Osteocyte (in vitro differentiated cells): Measurements from ENCODE around the gene SVOP. TPM values are rescaled to one million over a fixed set of nuclear protein-coding genes. Genes with fewer than 3 reads are reported as not detected.
"Not testable (repeated sequence)": the region's sequence is repeated elsewhere in the genome, so short reads cannot be mapped to it uniquely, and the experiment has no call there.

ENCODE experiments used
- DNase-seq: peaks from one replicate; pipeline ENCODE4 v3.0.0; 2021; ENCODE audit warnings: mixed read lengths; ENCODE audit not compliant: unreplicated experiment; ENCODE audit errors: extremely low spot score
- H3K27ac Mint-ChIP-seq: one replicate; pipeline ENCODE4 v1.8.0; 2021; ENCODE audit warnings: mild to moderate bottlenecking, mixed read lengths; ENCODE audit not compliant: unreplicated experiment
- H3K27me3 Mint-ChIP-seq: one replicate; pipeline ENCODE4 v1.8.0; 2021; ENCODE audit warnings: mixed read lengths; ENCODE audit not compliant: unreplicated experiment
- H3K36me3 Mint-ChIP-seq: one replicate; pipeline ENCODE4 v1.8.0; 2021; ENCODE audit warnings: mixed read lengths; ENCODE audit not compliant: unreplicated experiment
- H3K4me1 Mint-ChIP-seq: one replicate; pipeline ENCODE4 v1.8.0; 2021; ENCODE audit warnings: mixed read lengths; ENCODE audit not compliant: unreplicated experiment
- H3K4me3 Mint-ChIP-seq: one replicate; pipeline ENCODE4 v1.8.0; 2021; ENCODE audit warnings: mild to moderate bottlenecking, moderate library complexity, mixed read lengths; ENCODE audit not compliant: unreplicated experiment
- H3K9me3 Mint-ChIP-seq: one replicate; pipeline ENCODE4 v1.8.0; 2021; ENCODE audit warnings: mixed read lengths; ENCODE audit not compliant: unreplicated experiment
- CTCF ChIP-seq: fragments of 200-600 bp; sonication (generic); IDR thresholded peaks from 2 replicates; pipeline ENCODE4 v1.5.0; 2021; ENCODE audit warnings: antibody characterized with exemption, mild to moderate bottlenecking, moderate library complexity
- total RNA-seq: library from RNA; stranded (reverse); gene quantifications from 2 replicates; pipeline ENCODE4 v1.2.1, GENCODE V29; 2021

SVOP gene
- total RNA-seq, 1 donor from 2014 or later = not detected

DNA sequence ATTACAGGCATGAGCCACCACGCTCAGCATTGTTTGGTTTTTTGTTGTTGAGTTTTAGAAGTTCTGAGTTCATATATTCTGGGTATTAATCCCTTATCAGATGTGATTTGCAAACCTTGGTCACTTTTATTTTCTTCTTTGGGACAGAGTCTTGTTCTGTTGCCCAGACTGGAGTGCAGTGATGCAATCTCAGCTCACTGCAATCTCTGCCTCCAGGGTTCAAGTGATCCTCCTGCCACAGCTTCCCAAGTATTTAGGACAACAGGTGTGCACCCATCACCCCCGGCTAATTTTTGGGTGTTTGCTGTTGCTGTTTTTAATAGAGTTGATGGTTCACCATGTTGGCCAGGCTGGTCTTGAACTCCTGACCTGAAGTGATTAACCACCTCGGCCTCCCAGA, 43.3 kb upstream of the SVOP start:
- H3K27ac Mint-ChIP-seq = no peak overlapping the region
- H3K4me1 Mint-ChIP-seq = no peaks in the 10 kb centered on the region
- no peak for TF ChIP-seq CTCF
- no peak overlapping the region for H3K4me3 Mint-ChIP-seq
- no peaks in the 10 kb centered on the region for H3K27me3 Mint-ChIP-seq
- H3K36me3 Mint-ChIP-seq = peaks cover 33% of the 10 kb centered on the region
- peak; percentile 66 for DNase-seq
- H3K9me3 Mint-ChIP-seq = no peaks in the 10 kb centered on the region

DNA sequence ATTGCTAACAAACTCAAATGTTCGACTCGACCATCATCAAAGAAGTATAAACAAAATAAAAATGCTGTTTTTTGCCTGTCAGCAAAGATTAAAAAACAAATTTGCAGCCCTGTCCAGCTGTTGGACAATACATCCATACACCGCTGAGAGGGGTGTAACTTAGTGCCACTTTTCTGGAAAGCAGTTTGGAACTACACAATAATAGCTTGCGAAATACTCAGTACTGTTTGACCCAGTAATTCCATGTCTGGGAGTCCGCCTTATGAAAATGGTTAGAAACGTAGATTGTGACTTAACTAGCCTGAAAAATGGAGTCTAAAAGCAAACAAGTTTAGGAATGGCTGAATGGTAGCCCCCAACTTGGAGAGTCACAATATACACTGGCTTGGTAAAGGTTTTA, 37.9 kb upstream of the SVOP start:
- H3K9me3 Mint-ChIP-seq = no peaks in the 10 kb centered on the region
- peaks cover 4% of the 10 kb centered on the region for H3K4me1 Mint-ChIP-seq
- no peak overlapping the region for H3K27ac Mint-ChIP-seq
- DNase-seq = no peak
- no peaks in the 10 kb centered on the region for H3K27me3 Mint-ChIP-seq
- TF ChIP-seq CTCF = no peak
- peaks cover 33% of the 10 kb centered on the region for H3K36me3 Mint-ChIP-seq
- H3K4me3 Mint-ChIP-seq = no peak overlapping the region

DNA sequence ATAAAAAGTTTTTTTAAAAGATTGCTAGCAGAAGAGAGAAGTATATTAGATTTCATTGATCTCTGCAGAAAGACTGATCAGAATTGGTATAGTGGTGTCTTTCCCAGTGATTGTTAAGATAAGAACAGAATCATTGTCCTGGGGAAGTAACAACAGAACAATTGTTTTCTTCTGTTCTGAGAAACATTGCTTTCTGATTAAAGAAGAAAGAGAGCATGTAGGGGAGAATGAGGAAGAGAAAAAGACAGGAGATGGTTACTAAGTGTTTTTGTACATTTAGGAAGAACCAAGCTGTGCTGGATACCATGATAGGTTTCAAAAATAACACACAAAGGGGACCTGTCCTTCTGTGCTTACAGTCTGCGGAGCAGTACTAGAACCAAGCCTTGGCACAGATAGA, 36.5 kb upstream of the SVOP start:
- H3K9me3 Mint-ChIP-seq = no peaks in the 10 kb centered on the region
- TF ChIP-seq CTCF = no peak
- H3K27me3 Mint-ChIP-seq = no peaks in the 10 kb centered on the region

GRCh38 chr12:109056891-109057290, 36.0 kb upstream of the SVOP start:
- Mint-ChIP-seq H3K4me1 (peaks cover 15% of the 10 kb centered on the region), H3K27me3 (no peaks in the 10 kb centered on the region), H3K4me3 (no peak overlapping the region), H3K27ac (no peak overlapping the region), H3K9me3 (no peaks in the 10 kb centered on the region), H3K36me3 (peaks cover 19% of the 10 kb centered on the region)
- DNase-seq = no peak
- no peak for TF ChIP-seq CTCF

More for the DNA sequence above, 36.5 kb upstream of the SVOP start:
- Mint-ChIP-seq H3K27ac (no peak overlapping the region), H3K4me3 (no peak overlapping the region), H3K36me3 (peaks cover 20% of the 10 kb centered on the region), H3K4me1 (peaks cover 11% of the 10 kb centered on the region)
- no peak for DNase-seq

DNA sequence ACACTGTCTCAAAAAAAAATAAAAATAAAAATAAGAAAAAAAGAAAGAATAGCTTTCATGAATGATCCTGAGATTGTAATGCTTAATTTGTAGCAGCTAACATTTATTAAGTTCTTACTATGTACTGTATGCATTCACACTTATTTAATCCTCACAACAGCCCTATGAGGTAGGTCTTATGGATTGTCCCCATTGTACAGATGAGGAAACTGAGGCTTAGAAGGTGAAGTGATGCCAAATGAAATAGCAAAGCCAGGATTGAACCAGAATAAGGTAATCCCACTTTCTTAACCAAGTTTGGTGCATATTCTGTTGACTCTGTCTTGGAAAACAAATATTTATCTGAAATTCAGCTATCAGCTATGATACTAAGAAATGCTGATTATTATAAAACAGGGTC, 33.7 kb upstream of the SVOP start:
- Mint-ChIP-seq H3K27ac (no peak overlapping the region), H3K4me1 (peaks cover 15% of the 10 kb centered on the region), H3K36me3 (peaks cover 15% of the 10 kb centered on the region), H3K27me3 (no peaks in the 10 kb centered on the region), H3K9me3 (no peaks in the 10 kb centered on the region), H3K4me3 (no peak overlapping the region)
- DNase-seq = no peak
- no peak for TF ChIP-seq CTCF

DNA sequence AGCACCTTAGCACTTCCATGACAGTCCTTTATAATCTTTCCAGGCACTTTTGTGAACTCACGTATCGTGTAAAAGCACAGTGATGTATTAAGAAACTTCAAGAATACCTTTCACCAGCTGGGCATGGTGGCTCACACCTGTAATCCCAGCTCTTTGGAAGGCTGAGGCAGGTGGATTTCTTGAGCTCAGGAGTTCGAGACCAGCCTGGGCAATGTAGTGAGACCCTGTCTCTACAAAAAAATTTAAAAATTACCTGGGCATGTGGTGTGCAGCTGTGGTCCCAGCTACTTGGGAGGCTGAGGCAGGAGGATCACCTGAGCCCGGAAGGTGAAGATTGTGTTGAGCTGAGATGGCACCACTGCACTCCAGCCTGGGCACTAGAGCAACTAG, 33.3 kb upstream of the SVOP start:
- H3K4me3 Mint-ChIP-seq = peak overlapping the region; percentile 95
- H3K36me3 Mint-ChIP-seq = peaks cover 15% of the 10 kb centered on the region
- peak overlapping the region; percentile 92 for H3K27ac Mint-ChIP-seq
- H3K27me3 Mint-ChIP-seq, H3K9me3 Mint-ChIP-seq, DNase-seq: not testable (repeated sequence)
- H3K4me1 Mint-ChIP-seq = peaks cover 15% of the 10 kb centered on the region
